ENCODE data around the gene CNTN4.

- TF ChIP-seq POLR2A (IDR thresholded peaks at IDR 0.05) (no peak), EP300 (IDR thresholded peaks at IDR 0.05) (no peak)
Measured at GRCh38 chr3:2968475-2968874, 869.8 kb downstream of the CNTN4 start.

Data from tibial nerve (tissue), 3 donors.